Measurements from ENCODE around the gene LPIN3.

LPIN3 gene

DNA sequence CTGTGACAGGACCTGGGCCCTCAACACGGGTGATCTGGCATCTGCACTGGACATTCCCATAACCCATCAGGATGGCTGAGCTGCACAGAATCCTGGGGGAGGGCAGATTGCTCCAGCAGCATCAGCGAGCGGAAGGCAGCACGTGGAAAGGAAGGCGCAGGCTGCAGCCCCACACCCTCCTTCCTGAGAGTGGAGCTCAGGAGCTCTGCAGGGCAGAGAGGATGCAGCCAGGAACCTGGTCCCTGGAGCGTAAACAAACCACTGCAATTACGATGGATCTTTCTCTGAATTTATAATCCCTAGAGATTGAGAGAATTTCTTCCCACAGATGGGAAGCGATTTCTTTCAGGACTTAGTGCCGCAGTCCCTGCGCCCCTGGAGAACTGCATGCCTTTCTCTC, 65.7 kb downstream of the LPIN3 start:
- Histone ChIP-seq H3K4me1 (ENCODE audit: control insufficient read depth in 1 of 2, insufficient read depth in 1 of 2, low read depth in 1 of 2, low read length in 1 of 2) (peaks cover 0 to 3% of the 10 kb centered on the region in 2 experiments), H3K27ac (no peak overlapping the region), H3K36me3 (peaks cover 58% of the 10 kb centered on the region), H3K27me3 (no peaks in the 10 kb centered on the region), H3K4me3 (ENCODE audit: low read depth in 1 of 2, low read length in 1 of 2) (no peak overlapping the region), H3K9me3 (no peaks in the 10 kb centered on the region)
- TF ChIP-seq, protein P1, sequence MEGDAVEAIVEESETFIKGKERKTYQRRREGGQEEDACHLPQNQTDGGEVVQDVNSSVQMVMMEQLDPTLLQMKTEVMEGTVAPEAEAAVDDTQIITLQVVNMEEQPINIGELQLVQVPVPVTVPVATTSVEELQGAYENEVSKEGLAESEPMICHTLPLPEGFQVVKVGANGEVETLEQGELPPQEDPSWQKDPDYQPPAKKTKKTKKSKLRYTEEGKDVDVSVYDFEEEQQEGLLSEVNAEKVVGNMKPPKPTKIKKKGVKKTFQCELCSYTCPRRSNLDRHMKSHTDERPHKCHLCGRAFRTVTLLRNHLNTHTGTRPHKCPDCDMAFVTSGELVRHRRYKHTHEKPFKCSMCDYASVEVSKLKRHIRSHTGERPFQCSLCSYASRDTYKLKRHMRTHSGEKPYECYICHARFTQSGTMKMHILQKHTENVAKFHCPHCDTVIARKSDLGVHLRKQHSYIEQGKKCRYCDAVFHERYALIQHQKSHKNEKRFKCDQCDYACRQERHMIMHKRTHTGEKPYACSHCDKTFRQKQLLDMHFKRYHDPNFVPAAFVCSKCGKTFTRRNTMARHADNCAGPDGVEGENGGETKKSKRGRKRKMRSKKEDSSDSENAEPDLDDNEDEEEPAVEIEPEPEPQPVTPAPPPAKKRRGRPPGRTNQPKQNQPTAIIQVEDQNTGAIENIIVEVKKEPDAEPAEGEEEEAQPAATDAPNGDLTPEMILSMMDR (IDR thresholded peaks at IDR 0.05) = no peak

DNA sequence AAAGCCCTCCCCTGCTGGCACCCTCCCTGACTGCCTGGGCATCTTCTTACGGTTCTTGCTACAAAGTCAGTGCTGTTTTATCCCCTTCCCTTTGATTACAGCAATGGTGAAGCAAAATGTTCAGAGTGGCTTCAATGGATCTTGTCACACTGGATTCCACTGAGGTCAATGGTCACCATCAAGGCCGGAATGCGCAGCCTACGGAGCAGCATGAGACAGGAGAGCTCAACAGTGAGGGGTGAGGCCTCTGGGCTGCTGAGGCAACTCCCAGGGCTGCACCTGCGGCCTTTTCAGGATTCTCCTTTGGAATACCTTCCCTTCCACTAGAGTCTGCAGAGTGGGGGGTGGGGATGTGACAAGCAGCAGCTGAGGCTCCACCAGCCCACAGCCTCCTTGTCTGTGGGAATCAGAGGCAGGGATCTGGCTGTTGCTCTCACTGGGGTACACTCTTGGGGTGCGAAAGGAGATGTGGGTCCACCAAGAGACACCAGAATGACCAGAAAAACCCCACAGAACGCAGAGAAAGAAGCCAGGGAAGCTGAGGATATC, 66.3 kb downstream of the LPIN3 start:
- peaks cover 0 to 3% of the 10 kb centered on the region in 2 experiments for H3K4me1 ChIP-seq (ENCODE audit: control insufficient read depth in 1 of 2, insufficient read depth in 1 of 2, low read depth in 1 of 2, low read length in 1 of 2)
- no peak overlapping the region for H3K4me3 ChIP-seq (ENCODE audit: low read depth in 1 of 2, low read length in 1 of 2)
- TF ChIP-seq, protein P1 (IDR thresholded peaks at IDR 0.05) = no peak
- H3K27ac ChIP-seq = no peak overlapping the region
- no peaks in the 10 kb centered on the region for H3K9me3 ChIP-seq
- peaks cover 64% of the 10 kb centered on the region for H3K36me3 ChIP-seq
- H3K27me3 ChIP-seq = no peaks in the 10 kb centered on the region

DNA sequence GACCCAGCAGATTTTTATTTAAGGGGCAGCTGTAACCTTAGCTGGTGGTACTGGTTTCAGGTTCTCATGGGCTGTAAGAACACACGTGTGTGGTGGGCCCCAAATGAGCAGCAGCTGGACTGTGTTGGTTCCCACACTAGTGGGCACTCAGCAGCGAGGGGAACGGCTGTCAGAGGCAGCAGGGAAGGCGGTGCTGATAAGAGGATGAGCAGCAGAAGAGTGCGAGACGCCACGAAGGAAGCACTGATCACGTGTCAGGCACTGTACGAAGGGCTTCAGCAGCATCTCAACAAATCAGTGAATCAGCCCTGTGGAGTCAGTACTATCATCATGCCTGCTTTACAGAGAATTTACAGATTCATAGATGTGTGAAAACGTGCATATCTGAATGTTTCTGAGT, 67.0 kb downstream of the LPIN3 start:
- no peak overlapping the region for H3K4me3 ChIP-seq (ENCODE audit: low read depth in 1 of 2, low read length in 1 of 2)
- no peaks in the 10 kb centered on the region for H3K27me3 ChIP-seq
- peaks cover 70% of the 10 kb centered on the region for H3K36me3 ChIP-seq
- H3K4me1 ChIP-seq (ENCODE audit: control insufficient read depth in 1 of 2, insufficient read depth in 1 of 2, low read depth in 1 of 2, low read length in 1 of 2) = peaks cover 0 to 3% of the 10 kb centered on the region in 2 experiments
- TF ChIP-seq, protein P1 (IDR thresholded peaks at IDR 0.05) = no peak
- H3K27ac ChIP-seq = no peak overlapping the region
- no peaks in the 10 kb centered on the region for H3K9me3 ChIP-seq

DNA sequence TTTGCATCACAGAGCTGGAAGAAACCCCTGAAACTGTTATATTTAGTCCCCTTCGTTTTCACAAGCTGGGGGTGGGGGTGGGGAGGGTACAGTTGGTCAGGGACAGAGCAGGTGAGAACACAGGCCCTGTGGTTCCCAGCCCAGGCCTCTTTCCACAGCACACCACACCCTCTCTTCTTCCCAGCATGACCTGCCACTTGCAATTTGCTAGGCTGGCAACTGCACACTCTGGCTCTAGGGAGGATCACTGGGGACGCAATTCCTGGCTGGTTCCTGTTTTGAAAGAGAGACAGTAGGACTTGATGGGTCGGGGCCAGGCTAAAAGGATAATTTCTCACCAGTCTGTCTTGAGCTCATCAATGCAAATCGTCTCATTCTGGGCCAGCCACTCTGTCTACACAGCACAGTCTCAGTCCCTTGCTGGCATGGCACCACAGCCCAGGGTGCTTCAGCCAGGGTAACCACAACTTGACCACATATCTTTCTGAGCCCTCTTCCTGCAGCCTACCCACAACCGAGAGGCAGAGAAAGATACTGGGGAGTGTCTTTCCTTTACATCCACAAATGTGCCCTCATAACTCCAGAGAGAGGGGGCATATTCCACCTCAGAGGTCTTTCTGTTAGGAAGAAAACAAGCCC, 67.7 kb downstream of the LPIN3 start:
- TF ChIP-seq, protein P1 (IDR thresholded peaks at IDR 0.05) = no peak
- Histone ChIP-seq H3K27ac (no peak overlapping the region), H3K36me3 (peaks cover 77% of the 10 kb centered on the region), H3K9me3 (no peaks in the 10 kb centered on the region), H3K4me3 (ENCODE audit: low read depth in 1 of 2, low read length in 1 of 2) (no peak overlapping the region), H3K4me1 (ENCODE audit: control insufficient read depth in 1 of 2, insufficient read depth in 1 of 2, low read depth in 1 of 2, low read length in 1 of 2) (peaks cover 0 to 3% of the 10 kb centered on the region in 2 experiments), H3K27me3 (no peaks in the 10 kb centered on the region)

DNA sequence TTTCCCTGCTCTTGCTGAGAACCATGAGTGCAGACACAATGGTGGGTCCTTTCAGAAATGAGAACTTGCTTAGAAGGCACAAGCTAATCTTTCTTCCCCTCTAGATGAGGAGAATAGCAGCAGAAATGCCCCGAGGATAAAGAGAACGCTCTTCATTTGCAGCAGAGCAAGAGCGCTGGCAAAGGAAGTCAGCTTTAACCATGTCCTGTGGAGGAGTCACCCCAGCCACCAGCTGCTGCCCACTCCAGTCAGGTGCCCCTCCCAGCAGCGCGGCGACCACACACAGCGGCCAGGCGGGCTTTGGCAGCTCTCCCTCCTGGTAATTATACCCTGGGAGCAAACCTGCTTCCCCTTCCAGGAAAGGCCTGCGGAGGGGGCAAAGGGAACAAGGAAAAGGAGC, 68.4 kb downstream of the LPIN3 start:
- no peaks in the 10 kb centered on the region for H3K27me3 ChIP-seq
- no peak overlapping the region for H3K4me3 ChIP-seq (ENCODE audit: low read depth in 1 of 2, low read length in 1 of 2)
- no peak overlapping the region for H3K27ac ChIP-seq
- H3K4me1 ChIP-seq (ENCODE audit: control insufficient read depth in 1 of 2, insufficient read depth in 1 of 2, low read depth in 1 of 2, low read length in 1 of 2) = peaks cover 0 to 3% of the 10 kb centered on the region in 2 experiments
- H3K9me3 ChIP-seq = no peaks in the 10 kb centered on the region
- TF ChIP-seq, protein P1 (IDR thresholded peaks at IDR 0.05) = no peak
- peaks cover 84% of the 10 kb centered on the region for H3K36me3 ChIP-seq
